Spleen (tissue), 11 donors: ENCODE measurements around the gene PNLDC1. TPM values are rescaled to one million over a fixed set of nuclear protein-coding genes. Genes with fewer than 3 reads are reported as not detected.

Source experiments
- DNase-seq: peaks from one replicate; pipeline ENCODE4 v3.0.0-alpha.2; 2020
- H3K27ac ChIP-seq, 8 donors: fragments of 200-600 bp; sonication (generic) in 7 of 8; 1 replicate in 4 of 8; 2 replicates in 4 of 8; pipeline versions ENCODE4 v1.5.0 to v1.8.0; 2016 to 2021; ENCODE audit warnings: inconsistent platforms in 4 of 8, mild to moderate bottlenecking in 4 of 8, moderate library complexity in 1 of 8
- H3K27me3 ChIP-seq, 7 donors: fragments of 200-600 bp; sonication (generic) in 6 of 7; replicated peaks in 1 of 7; 1 replicate in 4 of 7; 2 replicates in 3 of 7; pipeline versions ENCODE4 v1.5.0 to v1.8.0; 2016 to 2021; ENCODE audit warnings: inconsistent platforms in 3 of 7, mild to moderate bottlenecking in 1 of 7
- H3K36me3 ChIP-seq, 6 donors: fragments of 200-600 bp; sonication (generic) in 5 of 6; 1 replicate in 4 of 6; 2 replicates in 2 of 6; pipeline versions ENCODE4 v1.5.0 to v1.8.0; 2016 to 2021; ENCODE audit warnings: inconsistent platforms in 2 of 6
- H3K4me1 ChIP-seq, 6 donors: fragments of 200-600 bp; sonication (generic) in 5 of 6; 1 replicate in 3 of 6; 2 replicates in 3 of 6; pipeline versions ENCODE4 v1.5.0 to v1.8.0; 2016 to 2021; ENCODE audit warnings: inconsistent platforms in 3 of 6
- H3K4me3 ChIP-seq, 8 donors: fragments of 200-600 bp; sonication (generic) in 7 of 8; 1 replicate in 4 of 8; 2 replicates in 4 of 8; pipeline versions ENCODE4 v1.5.0 to v1.8.0; 2016 to 2021; ENCODE audit warnings: inconsistent platforms in 4 of 8, mild to moderate bottlenecking in 4 of 8, moderate library complexity in 2 of 8
- H3K9me3 ChIP-seq, 8 donors: fragments of 200-600 bp; sonication (generic) in 7 of 8; 1 replicate in 4 of 8; 2 replicates in 4 of 8; pipeline versions ENCODE4 v1.5.0 to v1.8.0; 2016 to 2021; ENCODE audit warnings: inconsistent platforms in 4 of 8
- CTCF ChIP-seq, 11 experiments: fragments of 200-600 bp in 7 of 11; fragments of 450-650 bp in 4 of 11; sonication (generic) in 4 of 11; IDR thresholded peaks in 8 of 11; conservative IDR thresholded peaks in 3 of 11; 1 replicate in 7 of 11; 2 replicates in 4 of 11; pipeline versions ENCODE4 v1.4.0 to v1.8.0; 2016 to 2021; ENCODE audit warnings: antibody characterized with exemption in 11 of 11, inconsistent platforms in 4 of 11, mild to moderate bottlenecking in 1 of 11
- POLR2A ChIP-seq, 3 donors: fragments of 450-650 bp; IDR thresholded peaks; one replicate each; pipeline ENCODE4 v1.5.1; 2017; ENCODE audit warnings: antibody characterized with exemption in 3 of 3, mild to moderate bottlenecking in 1 of 3
- POLR2AphosphoS5 ChIP-seq, 3 donors: sonication (generic); formaldehyde crosslinking; IDR thresholded peaks; one replicate each; pipeline ENCODE4 v1.5.1; 2017; ENCODE audit warnings: antibody characterized with exemption in 3 of 3
- WGBS, 5 donors: extraction: QIAGEN DNeasy Blood & Tissue Kit in 3 of 5; methylation state at CpG; one replicate each; pipeline versions ENCODE4 v1.1.5 to v1.1.7; 2013 to 2018; 5-methylcytosine and 5-hydroxymethylcytosine counted together
- intact Hi-C: fragments of 100-400 bp; cut with DNase I; formaldehyde crosslinking; loops from one replicate; pipeline ENCODE4 v1.15.0; 2023; ENCODE audit warnings: low total_unique reads
- polyA plus RNA-seq, 3 donors: library from polyadenylated mRNA; stranded (reverse); fragments of 200-250 nt; gene quantifications; one replicate each; pipeline ENCODE4 v1.2.1, GENCODE V29; 2013
- total RNA-seq, 7 donors: library from RNA; depleted of rRNA in 3 of 7; stranded (reverse); fragments of >200 nt in 3 of 7; fragmentation: NEBNext Ultra II Directional in 4 of 7; extraction: Animal tissue kit (Norgen Biotek cat#: 25700) in 4 of 7; gene quantifications; one replicate each; pipeline versions ENCODE4 v1.1.0 to v1.2.1, GENCODE V29; 2016 to 2021
- donor health status: healthy with polysubstance abuse.
- donor health status: DM: no; HTN: no; CAD: no; lungs with moderate emphysema.
- donor health status: DM: no; HTN: no; CAD: no.
- donor health status: Bipolar disorder and iron deficiency.
- donor health status: healthy.
- donor health status: DM: no; HTN: no; CAD: no.
- donor health status: DM: yes; HTN: yes; CAD: no.

PNLDC1 gene
- total and polyA plus RNA-seq, 10 donors, result 0.11 to 1.2 (median 0.32) TPM; not detected in 6

- intact Hi-C loops, result no loop called here
- no peak overlapping the region for H3K4me3 ChIP-seq
- H3K27me3 ChIP-seq, result peaks cover 0 to 14% (median 0%) of the 10 kb centered on the region in 7 donors
- H3K4me1 ChIP-seq, result peaks cover 0 to 11% (median 7%) of the 10 kb centered on the region in 6 donors
- H3K9me3 ChIP-seq, result no peaks in the 10 kb centered on the region
- no peaks in the 10 kb centered on the region for H3K36me3 ChIP-seq
- no peak for DNase-seq
- TF ChIP-seq POLR2AphosphoS5 (IDR thresholded peaks at IDR 0.05), result no peak
- TF ChIP-seq POLR2A (IDR thresholded peaks at IDR 0.05), result no peak
- no peak for TF ChIP-seq CTCF (IDR thresholded peaks at IDR 0.05 in 8 of 11, conservative IDR thresholded peaks at IDR 0.05 in 3 of 11)
- no peak overlapping the region for H3K27ac ChIP-seq
- 71 to 81% (median 77%) methylated on average over 5 of the region's 5 CpGs for WGBS, 5 donors
These were observed 34.0 kb downstream of the PNLDC1 start for GRCh38 chr6:159833997-159834603.

- Histone ChIP-seq H3K9me3 (no peaks in the 10 kb centered on the region), H3K4me1 (no peaks in the 10 kb centered on the region), H3K4me3 (no peak overlapping the region), H3K27me3 (peaks cover 0 to 14% (median 0%) of the 10 kb centered on the region in 7 donors), H3K36me3 (no peaks in the 10 kb centered on the region), H3K27ac (no peak overlapping the region)
- intact Hi-C loops, result no loop called here
- TF ChIP-seq POLR2A (IDR thresholded peaks at IDR 0.05) (no peak), CTCF (IDR thresholded peaks at IDR 0.05 in 8 of 11, conservative IDR thresholded peaks at IDR 0.05 in 3 of 11) (no peak), POLR2AphosphoS5 (IDR thresholded peaks at IDR 0.05) (no peak)
- 81 to 87% (median 85%) methylated on average over 29 of the region's 29 CpGs for WGBS, 5 donors
- no peak for DNase-seq
These were observed 36.8 kb downstream of the PNLDC1 start for GRCh38 chr6:159836718-159837490.

GRCh38 chr6:159837511-159837910 lies 37.4 kb downstream of the PNLDC1 start:
- WGBS, 5 donors, result 79 to 87% (median 82%) methylated on average over 8 of the region's 8 CpGs
- Histone ChIP-seq H3K27ac (no peak overlapping the region), H3K27me3 (peaks cover 0 to 14% (median 0%) of the 10 kb centered on the region in 7 donors), H3K4me1 (no peaks in the 10 kb centered on the region), H3K4me3 (no peak overlapping the region), H3K36me3 (no peaks in the 10 kb centered on the region), H3K9me3 (no peaks in the 10 kb centered on the region)
- intact Hi-C loops, result no loop called here
- DNase-seq, result no peak
- TF ChIP-seq POLR2AphosphoS5 (IDR thresholded peaks at IDR 0.05), result no peak
- TF ChIP-seq POLR2A (IDR thresholded peaks at IDR 0.05), result no peak
- no peak for TF ChIP-seq CTCF (IDR thresholded peaks at IDR 0.05 in 8 of 11, conservative IDR thresholded peaks at IDR 0.05 in 3 of 11)

- no peak for TF ChIP-seq POLR2AphosphoS5 (IDR thresholded peaks at IDR 0.05)
- TF ChIP-seq POLR2A (IDR thresholded peaks at IDR 0.05), result no peak
- TF ChIP-seq CTCF (IDR thresholded peaks at IDR 0.05 in 8 of 11, conservative IDR thresholded peaks at IDR 0.05 in 3 of 11), result no peak
- intact Hi-C loops, result no loop called here
These were observed 38.1 kb downstream of the PNLDC1 start for GRCh38 chr6:159838020-159838744.

More at GRCh38 chr6:159838020-159838744, 38.1 kb downstream of the PNLDC1 start:
- DNase-seq, result no peak
- H3K4me1 ChIP-seq, result no peaks in the 10 kb centered on the region
- H3K36me3 ChIP-seq, result no peaks in the 10 kb centered on the region
- 81 to 91% (median 86%) methylated on average over 7 of the region's 7 CpGs for WGBS, 5 donors
- H3K27ac ChIP-seq, result no peak overlapping the region
- no peak overlapping the region for H3K4me3 ChIP-seq
- peaks cover 0 to 14% (median 0%) of the 10 kb centered on the region in 7 donors for H3K27me3 ChIP-seq
- no peaks in the 10 kb centered on the region for H3K9me3 ChIP-seq
